Stimulated activated CD8-positive, alpha-beta memory T cell treated with anti-CD3 and anti-CD28 coated beads, Interleukin-7, amount 100 ng/mL, for 1 hour (primary cell): ENCODE measurements around the gene CCSER2.
"Not testable (repeated sequence)": the region's sequence is repeated elsewhere in the genome, so short reads cannot be mapped to it uniquely, and the experiment has no call there.

ENCODE experiments used
- DNase-seq, 2 donors: peaks; one replicate each; pipeline ENCODE4 v3.0.0-alpha.2; 2020; ENCODE audit warnings: low read depth in 2 of 2

Gene CCSER2

DNA sequence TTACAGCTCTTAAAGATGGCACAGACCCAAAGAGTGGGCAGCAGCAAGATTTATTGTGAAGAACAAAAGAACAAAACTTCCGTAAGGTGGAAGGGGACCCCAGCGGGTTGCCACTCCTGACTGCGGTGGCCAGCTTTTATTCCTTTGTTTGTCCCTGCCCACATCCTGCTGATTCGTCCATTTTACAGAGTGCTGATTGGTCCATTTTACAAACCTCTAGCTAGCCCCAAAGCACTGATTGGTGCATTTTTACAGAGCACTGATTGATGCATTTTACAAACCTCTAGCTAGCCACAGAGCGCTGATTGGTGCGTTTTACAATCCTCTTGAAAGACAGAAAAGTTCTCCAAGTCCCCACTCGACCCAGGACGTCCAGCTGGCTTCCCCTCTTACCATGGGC is 16.8 kb upstream of the CCSER2 start:
- no peak for DNase-seq

DNA sequence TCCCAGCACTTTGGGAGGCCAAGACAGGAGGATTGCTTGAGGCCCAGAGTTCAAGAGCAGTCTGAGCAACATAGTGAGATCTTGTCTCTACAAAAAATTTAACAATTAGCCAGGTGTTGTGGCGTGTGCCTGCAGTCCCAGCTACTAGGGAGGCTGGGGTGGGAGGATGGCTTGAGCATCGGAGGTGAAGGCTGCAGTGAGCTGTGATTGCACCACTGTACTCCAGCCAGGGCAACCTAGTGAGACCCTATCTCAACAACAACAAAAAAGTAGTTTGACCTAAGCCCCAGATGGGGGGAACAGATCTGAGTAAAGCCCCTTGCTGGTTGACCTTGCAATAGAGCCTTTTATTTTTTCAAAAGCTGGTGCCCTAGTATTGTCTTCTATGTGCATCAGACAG is 15.6 kb upstream of the CCSER2 start:
- no peak for DNase-seq

DNA sequence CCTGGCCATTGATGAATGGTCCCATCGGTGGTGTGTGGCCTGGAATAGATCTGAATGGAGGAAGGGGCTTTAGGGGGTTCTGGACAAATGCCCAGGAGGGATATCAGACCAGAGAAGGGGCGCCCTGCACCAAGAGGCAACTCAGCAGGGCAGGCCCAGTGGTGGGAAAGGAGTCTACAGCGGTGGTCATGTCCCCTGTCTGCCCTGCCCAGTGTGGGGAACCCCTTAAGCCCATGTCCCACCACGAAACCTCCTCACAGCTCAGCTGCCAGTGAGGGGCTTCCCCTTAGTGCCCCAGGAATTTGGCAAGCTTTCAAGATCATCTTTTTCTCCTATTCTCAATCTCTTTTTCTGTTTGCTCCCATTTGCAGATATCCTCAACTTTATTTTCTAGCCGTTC is 14.1 kb upstream of the CCSER2 start:
- DNase-seq, result no peak

DNA sequence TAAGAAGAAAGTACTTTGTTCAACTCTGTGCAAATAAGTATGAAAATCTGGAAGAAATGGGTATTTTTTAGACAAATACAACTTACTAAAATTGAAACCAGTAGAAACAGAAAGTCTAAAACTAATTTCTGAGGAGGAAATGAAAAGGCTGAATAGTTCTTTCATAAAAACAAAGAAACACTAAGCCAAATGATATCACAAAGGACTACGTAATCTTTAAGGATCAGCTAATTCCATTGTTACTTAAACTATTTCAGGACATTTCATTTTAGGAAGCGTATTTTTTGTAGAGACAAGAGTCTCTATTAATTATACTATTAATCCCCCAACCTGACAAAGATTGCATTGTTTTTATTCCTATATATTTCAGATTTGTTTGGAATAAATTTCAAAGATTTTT is 11.2 kb upstream of the CCSER2 start:
- no peak for DNase-seq

DNA sequence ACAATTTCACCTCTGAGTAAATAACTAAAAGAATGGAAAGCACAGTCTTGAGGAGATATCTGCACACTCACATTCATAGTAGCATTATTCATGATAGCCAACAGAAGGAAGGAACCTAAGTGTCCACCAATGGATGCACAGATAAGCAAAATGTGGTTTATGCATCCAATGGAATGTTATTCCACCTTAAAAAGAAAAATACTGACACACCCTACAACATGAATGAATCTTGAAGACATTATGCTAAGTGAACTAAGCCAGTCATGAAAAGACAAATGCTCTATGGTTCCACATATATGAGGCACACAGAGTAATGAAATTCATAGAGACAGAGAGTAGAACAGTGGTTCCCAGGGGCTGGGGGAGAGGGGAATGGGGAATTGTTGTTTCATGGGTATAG is 6.5 kb upstream of the CCSER2 start:
- DNase-seq, result no peak

DNA sequence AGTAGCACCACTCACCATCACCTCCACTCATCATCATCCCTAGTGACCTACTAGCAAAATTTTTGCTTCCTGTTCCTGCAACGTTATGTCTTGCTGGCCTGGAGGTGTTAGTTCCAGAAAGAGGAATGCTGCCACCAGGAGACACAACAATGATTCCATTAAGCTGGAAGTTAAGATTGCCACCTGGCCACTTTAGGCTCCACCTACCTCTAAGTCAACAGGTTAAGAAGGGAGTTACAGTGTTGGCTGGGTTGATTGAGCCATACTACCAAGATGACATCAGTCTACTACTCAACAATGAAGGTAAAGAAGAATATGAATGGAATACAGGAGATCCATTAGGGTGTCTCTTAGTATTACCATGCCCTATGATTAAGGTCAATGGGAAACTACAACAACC is 4.8 kb upstream of the CCSER2 start:
- DNase-seq, result not testable (repeated sequence)

DNA sequence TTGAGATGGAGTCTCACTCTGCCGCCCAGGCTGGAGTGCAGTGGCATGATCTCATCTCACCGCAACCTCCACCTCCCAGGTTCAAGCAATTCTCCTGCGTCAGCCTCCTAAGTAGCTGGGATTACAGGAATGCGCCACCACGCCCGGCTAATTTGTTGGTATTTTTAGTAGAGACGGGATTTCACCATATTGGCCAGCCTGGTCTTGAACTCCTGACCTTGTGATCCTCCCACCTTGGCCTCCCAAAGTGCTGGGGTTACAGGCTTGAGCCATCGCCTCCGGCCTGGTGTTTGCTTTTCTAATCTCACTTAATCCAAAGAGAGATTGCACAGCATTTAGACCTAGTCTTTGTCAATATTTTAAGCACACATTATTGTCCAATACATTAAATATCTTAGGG is 1.4 kb upstream of the CCSER2 start:
- not testable (repeated sequence) for DNase-seq

DNA sequence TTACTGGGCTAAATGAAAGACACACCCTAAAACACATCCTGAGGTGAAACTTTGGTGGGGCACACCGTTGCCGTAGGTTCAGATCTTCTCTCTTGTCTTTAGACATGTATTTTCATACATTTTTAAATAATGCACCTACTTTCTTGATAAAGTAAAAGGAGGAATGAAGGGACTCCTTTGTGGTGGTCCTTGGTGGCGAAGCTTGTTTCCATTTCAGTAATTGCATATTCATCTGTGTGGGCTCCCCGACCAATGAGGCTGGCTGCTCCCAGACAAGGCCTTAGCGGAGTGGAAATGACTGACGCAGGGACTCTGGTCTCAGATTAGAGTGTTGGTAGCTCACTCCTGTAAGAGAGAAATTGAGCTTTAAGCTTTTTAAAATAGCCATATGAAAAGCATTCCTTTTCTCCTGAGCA is 815 bp downstream of the CCSER2 start:
- DNase-seq, result peak in 1 of 2 donors; percentile 22

DNA sequence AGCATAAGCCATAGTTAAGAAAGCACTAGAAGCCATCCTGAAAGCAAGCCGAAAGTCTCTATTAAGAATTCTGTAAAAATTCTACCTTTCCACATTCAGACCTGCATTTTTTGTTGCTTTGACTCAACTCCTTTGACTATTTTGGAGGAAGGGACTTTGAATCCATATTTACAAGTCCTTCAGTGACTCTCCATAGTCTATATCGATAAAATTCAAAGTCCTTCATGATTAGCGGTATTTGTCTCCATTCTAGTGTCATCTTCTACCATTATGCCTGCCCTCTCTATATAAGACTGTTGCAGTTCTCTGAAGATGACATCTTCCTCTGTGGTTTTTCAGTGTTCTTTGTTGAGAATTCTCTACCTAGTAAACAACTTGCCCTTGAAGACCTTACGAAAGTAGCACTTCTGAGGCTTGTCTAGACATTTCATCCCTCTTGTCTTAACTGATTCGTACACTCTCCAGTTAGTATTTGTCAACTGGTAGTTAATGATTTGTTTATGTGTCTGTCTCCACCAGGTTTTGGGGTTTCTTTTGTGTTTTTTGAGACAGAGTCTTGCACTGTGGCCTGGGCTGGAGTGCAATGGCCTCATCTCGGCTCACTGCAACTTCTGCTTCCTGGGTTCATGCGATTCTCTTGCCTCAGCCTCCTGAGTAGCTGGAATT is 1.7 kb downstream of the CCSER2 start:
- no peak for DNase-seq

DNA sequence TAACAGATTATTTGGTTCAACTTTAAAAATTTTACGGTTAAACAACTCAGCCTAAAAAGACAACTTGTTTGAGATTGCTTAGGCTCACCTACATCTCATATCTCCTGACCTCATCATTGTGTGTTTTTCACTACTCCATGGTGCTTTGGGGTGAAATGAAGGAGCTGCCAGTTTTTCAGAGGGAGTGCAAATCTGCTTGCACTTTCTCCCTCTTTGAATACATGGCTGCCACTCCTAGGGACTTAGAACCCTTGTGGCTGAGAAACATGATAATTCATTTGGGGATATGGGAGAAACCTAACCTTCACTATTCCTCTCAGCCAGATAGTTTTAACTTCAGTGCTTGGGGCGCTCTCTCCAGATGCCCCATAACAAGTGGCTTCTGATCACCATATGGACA is 2.7 kb downstream of the CCSER2 start:
- DNase-seq, result no peak

DNA sequence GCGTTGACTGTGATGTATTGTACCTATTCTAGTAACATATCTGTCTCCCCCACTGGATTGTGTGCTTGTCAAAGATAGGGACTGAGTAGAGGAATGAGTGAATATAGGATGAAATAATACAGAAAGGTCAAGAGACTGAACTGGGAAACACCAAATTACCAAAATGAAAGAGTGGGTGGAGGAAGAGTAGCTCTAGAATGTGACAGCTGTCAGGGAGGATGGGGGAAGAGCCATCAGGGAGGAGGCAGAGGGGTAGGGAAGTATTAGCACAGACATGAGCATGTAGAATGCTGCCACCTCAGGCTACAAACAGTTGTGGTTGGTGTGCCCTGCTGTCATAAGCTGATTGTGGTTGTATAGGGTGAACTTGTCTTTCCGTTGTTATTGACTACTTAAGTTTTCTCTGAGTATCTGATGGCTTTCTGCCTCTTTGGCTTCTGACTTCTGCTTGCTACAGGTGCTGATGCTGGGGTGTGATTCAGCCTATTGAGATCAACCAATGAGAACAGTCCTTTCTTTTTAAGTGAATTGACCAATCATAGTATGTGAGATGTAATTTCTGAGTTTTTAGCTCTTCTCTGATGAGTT is 5.6 kb downstream of the CCSER2 start:
- peak; percentile 40 to 42 for DNase-seq

DNA sequence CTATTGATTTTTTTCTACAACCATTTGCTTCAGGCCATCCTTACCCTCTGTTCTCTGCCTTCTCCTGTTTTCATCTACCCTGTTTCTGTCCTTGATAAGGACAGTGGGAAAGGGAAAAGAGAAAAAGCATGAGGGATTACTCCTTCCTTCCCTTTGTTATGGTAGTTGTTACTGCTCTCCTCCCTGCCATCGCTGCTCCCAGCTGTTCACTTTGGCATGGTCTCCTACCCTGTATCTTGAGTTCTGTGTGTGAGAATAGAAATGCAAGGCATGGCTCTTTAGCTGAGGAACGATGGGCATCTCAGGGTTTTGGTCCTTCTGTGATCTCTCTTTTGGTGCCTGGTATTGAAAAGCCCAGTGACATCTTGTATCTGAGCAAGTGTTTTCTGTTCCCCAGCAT is 6.4 kb downstream of the CCSER2 start:
- DNase-seq, result no peak

DNA sequence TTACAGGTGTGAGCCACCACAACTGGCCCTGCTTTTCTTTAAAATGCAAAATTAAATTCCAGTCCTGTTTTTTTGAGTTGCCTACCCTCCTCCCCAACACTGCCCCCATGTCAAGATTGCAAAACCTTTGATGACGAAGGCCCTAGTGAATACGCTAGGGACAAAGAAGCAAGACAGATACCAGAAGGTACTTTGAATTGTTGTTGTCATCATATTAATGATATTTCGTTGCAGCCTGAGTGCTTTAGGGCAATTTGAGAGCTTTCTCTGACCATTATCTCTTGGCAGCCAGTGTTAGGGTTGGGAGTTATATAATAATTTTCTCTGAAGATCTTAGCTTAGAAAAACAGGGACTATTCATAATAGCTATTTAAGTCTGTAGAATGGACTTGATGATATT is 7.1 kb downstream of the CCSER2 start:
- DNase-seq, result no peak

DNA sequence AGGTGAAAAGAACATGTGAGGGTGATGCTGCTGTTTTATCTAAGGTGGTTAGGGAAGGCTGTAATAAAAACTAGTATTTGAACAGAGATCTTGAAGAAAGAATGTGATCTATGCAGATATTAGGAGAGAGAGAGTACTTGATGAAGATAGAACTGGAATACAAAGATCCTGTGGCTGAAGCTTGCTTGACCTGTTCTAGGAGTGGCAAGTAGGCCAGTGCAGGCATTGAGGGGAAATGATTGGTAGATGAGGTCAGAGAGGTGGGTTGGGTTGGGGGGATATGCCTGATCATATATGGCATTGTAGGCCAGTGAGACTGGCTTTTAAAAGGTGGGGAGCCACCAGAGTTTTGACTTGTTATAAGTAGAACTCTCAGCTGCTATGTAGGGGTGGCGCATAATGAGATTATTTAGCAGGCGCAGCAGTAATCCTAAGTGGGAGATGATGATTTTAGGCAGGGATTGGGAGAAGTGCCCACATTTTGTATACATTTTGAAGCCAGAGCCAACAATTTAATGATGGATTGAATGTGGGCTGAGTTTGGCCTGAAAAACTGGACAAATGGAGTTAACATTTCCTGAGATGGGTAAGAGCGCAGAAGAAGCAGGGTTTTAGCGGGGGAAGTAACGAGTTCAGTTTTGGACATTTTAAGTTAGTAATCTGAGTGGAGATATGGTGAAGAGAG is 8.2 kb downstream of the CCSER2 start:
- no peak for DNase-seq

DNA sequence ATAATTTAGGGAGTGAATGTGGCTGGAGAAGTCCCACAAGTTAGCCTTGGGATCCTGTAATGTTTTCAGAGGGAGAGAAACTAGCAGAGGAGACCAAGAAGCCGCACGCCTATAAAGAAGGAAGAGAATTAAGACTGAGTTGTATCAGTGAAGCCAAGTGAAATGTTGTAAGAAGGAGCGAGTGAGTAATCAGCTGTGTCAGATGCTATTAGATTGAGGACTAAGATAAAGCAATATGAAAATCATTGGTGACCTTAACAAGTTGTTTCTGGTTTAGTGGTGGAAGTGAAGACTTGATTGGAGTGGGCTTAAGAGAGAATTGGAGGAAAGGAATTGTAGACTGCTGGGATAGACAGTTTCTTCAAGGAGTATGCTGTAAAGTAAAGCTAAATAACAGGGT is 8.8 kb downstream of the CCSER2 start:
- DNase-seq, result no peak

DNA sequence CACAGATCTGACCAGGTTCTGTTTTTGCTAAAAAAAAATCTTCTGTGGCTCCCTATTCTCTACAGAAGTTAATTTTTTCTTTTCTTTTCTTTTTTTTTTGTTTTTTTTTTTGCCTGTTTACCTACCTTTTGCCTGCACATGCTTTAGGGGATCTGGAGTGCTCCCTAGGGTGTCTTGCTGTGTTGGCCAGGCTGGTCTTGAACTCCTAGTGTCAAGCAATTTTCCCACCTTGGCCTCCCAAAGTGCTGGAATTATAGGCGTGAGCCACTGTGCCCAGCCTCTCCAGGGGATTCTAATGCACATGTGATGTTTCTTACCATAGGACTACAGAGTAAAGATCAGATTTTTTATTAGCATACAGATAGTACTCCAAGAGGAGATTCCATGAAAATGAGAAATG is 10.6 kb downstream of the CCSER2 start:
- DNase-seq, result no peak

DNA sequence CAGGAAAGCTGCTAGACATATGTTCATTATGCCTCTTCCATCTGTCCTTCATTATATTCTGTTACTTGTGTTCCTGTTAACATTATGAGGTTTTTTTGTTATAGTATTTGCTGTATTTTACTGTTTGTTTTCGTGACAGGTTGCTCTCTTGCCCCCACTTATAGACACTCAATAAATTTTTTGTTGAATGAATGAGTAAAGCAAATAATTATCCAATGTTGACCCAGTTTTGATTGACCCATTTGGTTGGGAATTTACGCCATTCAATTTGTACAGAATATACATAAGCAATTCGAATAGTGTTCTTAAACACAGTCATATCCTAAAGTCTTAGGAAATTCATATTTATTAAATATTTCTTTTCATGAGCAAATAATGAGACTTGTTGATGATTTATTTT is 11.8 kb downstream of the CCSER2 start:
- DNase-seq, result no peak

DNA sequence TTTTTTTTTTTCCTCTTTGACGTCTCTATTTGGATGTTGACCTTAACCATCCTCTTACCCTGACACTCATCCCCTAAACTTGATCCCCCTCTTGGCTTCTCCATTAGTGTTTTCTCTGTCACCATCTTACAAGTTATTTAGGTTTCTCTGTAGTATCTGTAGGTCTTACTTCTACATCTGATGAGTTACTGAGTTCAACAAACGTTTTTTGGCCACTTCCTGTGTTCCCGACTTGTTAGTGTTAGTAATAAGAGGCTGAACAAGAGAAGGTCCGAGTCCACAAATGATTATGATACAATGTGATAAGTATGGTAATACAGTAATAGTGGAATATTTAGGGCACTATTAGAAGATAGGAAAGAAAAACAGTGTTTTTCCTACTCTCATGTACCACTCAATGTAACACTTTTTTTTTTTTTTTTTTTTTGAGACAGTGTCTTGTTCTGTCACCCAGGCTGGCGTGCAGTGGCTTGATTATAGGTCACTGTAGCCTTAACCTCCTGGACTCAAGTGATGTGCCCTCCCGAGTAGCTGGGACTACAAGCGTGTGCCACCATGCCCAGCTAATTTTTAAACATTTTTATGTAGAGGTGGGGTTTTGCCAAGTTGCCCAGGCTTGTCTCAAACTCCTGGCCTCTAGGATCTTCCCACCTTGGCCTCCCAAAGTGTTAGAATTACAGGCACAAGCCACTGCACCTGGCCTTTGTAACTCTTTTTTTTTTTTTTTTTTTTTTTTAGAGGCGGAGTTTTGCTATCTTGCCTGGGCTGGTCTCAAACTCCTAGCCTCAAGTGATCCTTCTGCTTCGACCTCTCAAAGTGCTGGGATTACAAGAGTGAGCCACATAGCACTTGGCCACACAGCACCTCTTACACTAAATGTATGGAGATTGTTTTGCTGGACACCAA is 12.5 kb downstream of the CCSER2 start:
- DNase-seq, result no peak

DNA sequence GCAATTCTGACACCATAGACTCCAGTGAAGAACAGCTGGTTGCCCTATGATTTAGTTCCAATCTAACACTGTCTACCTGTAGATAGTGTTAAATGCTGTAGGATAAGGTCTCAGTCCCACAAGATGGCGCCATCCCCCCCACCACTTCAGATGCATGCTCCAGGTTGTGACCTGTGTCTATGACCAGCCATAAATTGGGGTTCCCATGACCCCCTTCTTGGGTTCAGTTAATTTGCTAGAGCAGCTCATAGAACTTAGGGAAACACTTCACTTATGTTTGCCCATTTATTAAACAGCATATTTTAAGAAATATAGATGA is 13.1 kb downstream of the CCSER2 start:
- no peak for DNase-seq

DNA sequence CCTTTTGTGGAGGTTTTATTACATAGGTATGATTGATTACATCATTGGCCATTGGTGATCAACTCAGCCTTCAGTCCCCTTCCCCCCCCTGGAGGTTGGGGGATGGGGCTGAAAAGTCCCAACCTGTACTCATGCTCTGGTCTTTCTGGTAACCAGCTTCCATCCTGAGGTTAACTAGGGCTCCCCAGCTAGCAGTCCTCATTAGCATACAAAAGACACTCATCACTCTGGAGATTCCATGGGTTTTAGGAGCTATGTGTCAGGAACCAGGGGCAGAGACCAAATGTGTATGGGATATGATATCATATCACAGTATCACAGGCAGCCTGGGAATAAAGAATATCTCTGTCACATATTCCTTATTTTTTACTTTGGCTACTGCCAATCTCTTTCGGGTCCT is 13.6 kb downstream of the CCSER2 start:
- DNase-seq, result no peak

DNA sequence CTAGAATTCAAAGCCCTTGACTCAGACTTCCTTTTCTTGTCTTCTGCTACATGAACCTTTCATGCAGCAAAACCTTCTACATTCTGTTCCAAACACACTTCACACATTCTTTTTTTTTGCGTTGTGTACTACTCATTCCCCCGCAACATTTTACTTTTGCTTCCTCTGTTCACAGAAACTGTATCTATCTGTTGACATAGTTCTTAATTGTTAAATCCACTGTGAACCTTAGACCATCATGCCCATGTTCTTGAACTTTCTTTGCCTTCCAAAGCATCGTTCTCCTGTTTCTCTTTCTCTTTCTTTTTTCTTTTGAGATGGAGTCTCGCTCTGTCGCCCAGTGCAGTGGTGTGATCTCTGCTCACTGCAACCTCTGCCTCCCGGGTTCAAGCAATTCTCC is 14.2 kb downstream of the CCSER2 start:
- no peak for DNase-seq

DNA sequence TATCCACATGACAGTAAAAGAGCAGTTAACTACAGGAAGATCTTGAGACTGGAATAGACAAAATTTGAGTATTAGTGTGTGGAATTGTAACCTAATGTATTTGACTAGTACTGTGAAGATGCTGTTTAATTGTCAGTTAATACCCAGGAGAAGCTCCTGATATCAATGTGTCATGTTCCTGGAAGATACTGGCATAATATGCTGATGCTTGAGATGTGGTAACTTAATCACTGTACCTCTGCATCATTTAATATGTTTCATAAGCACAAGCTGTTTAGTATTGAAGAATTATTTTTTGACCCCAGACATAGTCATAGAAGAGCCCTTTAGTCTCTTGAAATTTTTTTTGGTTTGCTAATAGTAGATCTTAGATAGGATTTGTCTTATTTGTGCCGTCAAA is 15.4 kb downstream of the CCSER2 start:
- no peak for DNase-seq

DNA sequence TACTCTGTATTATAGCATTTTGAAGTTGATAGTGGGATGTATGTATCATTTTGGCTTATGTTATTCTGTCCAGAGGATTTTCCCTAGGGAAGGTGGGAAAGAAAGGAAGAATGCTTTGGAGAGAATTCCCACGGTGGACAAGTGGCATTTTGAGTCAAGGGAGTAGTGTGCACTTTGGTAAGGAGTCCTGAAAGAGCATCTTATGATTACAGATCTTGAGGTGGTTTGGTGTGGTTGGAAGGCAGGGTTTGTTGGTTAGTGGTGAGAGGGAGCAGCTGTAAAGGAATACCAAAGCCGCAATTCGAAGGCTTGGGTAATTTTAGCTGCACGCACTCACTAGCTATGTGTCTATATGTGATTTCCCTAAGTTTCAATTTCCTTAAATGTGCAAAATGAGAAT is 16.1 kb downstream of the CCSER2 start:
- no peak for DNase-seq
